Liver (tissue), 9 donors: Measurements from ENCODE around the gene SH3GL1. TPM values are rescaled to one million over a fixed set of nuclear protein-coding genes. Genes with fewer than 3 reads are reported as not detected.

ENCODE experiments used
- DNase-seq: peaks from one replicate; pipeline ENCODE4 v3.0.0-alpha.2; 2017; ENCODE audit warnings: low spot score
- H3K27ac ChIP-seq, 2 donors: one replicate each; pipeline ENCODE4 v1.7.0; 2013; ENCODE audit warnings: inconsistent platforms in 2 of 2, low read length in 2 of 2, control low read depth in 1 of 2, low read depth in 1 of 2, mild to moderate bottlenecking in 1 of 2
- H3K27me3 ChIP-seq, 4 donors: one replicate each; pipeline versions ENCODE4 v1.6.1 to v1.7.0; 2013; ENCODE audit warnings: low read length in 3 of 4, inconsistent platforms in 1 of 4, mild to moderate bottlenecking in 1 of 4, moderate library complexity in 1 of 4; ENCODE audit not compliant: control insufficient read depth in 4 of 4, insufficient read depth in 4 of 4
- H3K36me3 ChIP-seq, 4 donors: one replicate each; pipeline versions ENCODE4 v1.6.1 to v1.7.0; 2013; ENCODE audit warnings: low read length in 3 of 4, mild to moderate bottlenecking in 3 of 4, low read depth in 1 of 4, moderate library complexity in 1 of 4; ENCODE audit not compliant: control insufficient read depth in 4 of 4, insufficient read depth in 3 of 4
- H3K4me1 ChIP-seq, 4 donors: one replicate each; pipeline versions ENCODE4 v1.6.1 to v1.7.0; 2013; ENCODE audit warnings: low read length in 3 of 4, mild to moderate bottlenecking in 3 of 4, moderate library complexity in 1 of 4; ENCODE audit not compliant: control insufficient read depth in 4 of 4, insufficient read depth in 4 of 4
- H3K4me3 ChIP-seq, 3 donors: one replicate each; pipeline versions ENCODE4 v1.6.1 to v1.7.0; 2013; ENCODE audit warnings: low read length in 3 of 3, control low read depth in 1 of 3, low read depth in 1 of 3, mild to moderate bottlenecking in 1 of 3
- H3K9ac ChIP-seq, 2 donors: one replicate each; pipeline ENCODE4 v1.7.0; 2013; ENCODE audit warnings: low read length in 2 of 2, mild to moderate bottlenecking in 2 of 2, moderate library complexity in 2 of 2, control low read depth in 1 of 2, low read depth in 1 of 2
- H3K9me3 ChIP-seq, 4 donors: one replicate each; pipeline versions ENCODE4 v1.6.1 to v1.7.0; 2013; ENCODE audit warnings: low read length in 3 of 4; ENCODE audit not compliant: control insufficient read depth in 4 of 4
- ATF3 ChIP-seq: IDR thresholded peaks from 2 replicates; pipeline ENCODE4 v1.6.1; 2016; ENCODE audit warnings: antibody characterized with exemption
- CTCF ChIP-seq: fragments of 150-350 bp; IDR thresholded peaks from 2 replicates; pipeline ENCODE4 v1.5.1; 2017; ENCODE audit warnings: improper control_type of control experiment, low read depth, low read length; ENCODE audit not compliant: missing input control
- EGR1 ChIP-seq, 2 donors: IDR thresholded peaks; 2 replicates each; pipeline ENCODE4 v1.6.1; 2016 to 2018; ENCODE audit warnings: antibody characterized with exemption in 2 of 2, low read depth in 2 of 2
- FOXA1 ChIP-seq: IDR thresholded peaks from 2 replicates; pipeline ENCODE4 v1.6.1; 2016; ENCODE audit warnings: antibody characterized with exemption
- FOXA2 ChIP-seq: IDR thresholded peaks from 2 replicates; pipeline ENCODE4 v1.6.1; 2016; ENCODE audit warnings: antibody characterized with exemption
- GABPA ChIP-seq, 2 donors: IDR thresholded peaks in 1 of 2; conservative IDR thresholded peaks in 1 of 2; 2 replicates each; pipeline ENCODE4 v1.6.1; 2016; ENCODE audit warnings: antibody characterized with exemption in 2 of 2, mild to moderate bottlenecking in 1 of 2, moderate library complexity in 1 of 2
- HNF4G ChIP-seq: IDR thresholded peaks from 2 replicates; pipeline ENCODE4 v1.6.1; 2016; ENCODE audit warnings: antibody characterized with exemption
- JUND ChIP-seq, 2 donors: IDR thresholded peaks; 2 replicates each; pipeline ENCODE4 v1.6.1; 2016; ENCODE audit warnings: antibody characterized with exemption in 2 of 2
- MAX ChIP-seq: IDR thresholded peaks from 2 replicates; pipeline ENCODE4 v1.6.1; 2016; ENCODE audit warnings: antibody characterized with exemption
- NR2F2 ChIP-seq: IDR thresholded peaks from 2 replicates; pipeline ENCODE4 v1.6.1; 2016; ENCODE audit warnings: antibody characterized with exemption
- RAD21 ChIP-seq, 2 donors: IDR thresholded peaks; 2 replicates each; pipeline ENCODE4 v1.6.1; 2016; ENCODE audit warnings: antibody characterized with exemption in 2 of 2, mild to moderate bottlenecking in 2 of 2
- RXRA ChIP-seq, 2 donors: IDR thresholded peaks; 2 replicates each; pipeline ENCODE4 v1.6.1; 2017 to 2018; ENCODE audit warnings: antibody characterized with exemption in 2 of 2, mild to moderate bottlenecking in 1 of 2
- SP1 ChIP-seq: IDR thresholded peaks from 2 replicates; pipeline ENCODE4 v1.6.1; 2018; ENCODE audit warnings: antibody characterized with exemption, mild to moderate bottlenecking
- TAF1 ChIP-seq: conservative IDR thresholded peaks from 2 replicates; pipeline ENCODE4 v1.6.1; 2016; ENCODE audit warnings: antibody characterized with exemption, mild to moderate bottlenecking
- YY1 ChIP-seq: IDR thresholded peaks from 2 replicates; pipeline ENCODE4 v1.6.1; 2016; ENCODE audit warnings: antibody characterized with exemption, mild to moderate bottlenecking
- WGBS: extraction: QIAGEN DNeasy Blood & Tissue Kit; methylation state at CpG from one replicate; pipeline ENCODE4 v1.1.7; 2013; 5-methylcytosine and 5-hydroxymethylcytosine counted together
- polyA plus RNA-seq, 2 donors: library from polyadenylated mRNA; stranded (reverse) in 1 of 2; unstranded in 1 of 2; fragments of 200-250 nt in 1 of 2; fragments of >200 nt in 1 of 2; fragmentation: Nextera tagmentation in 1 of 2; extraction: Ambion mirVana in 1 of 2; gene quantifications; one replicate each; pipeline versions ENCODE4 v1.2.1 to v1.2.3, GENCODE V29; 2013 to 2015
- total RNA-seq, 2 donors: library from RNA; depleted of rRNA; stranded (reverse); fragments of >200 nt; gene quantifications; one replicate each; pipeline ENCODE4 v1.2.3, GENCODE V29; 2014
- TF ChIP-seq, protein P1 (sequence below): IDR thresholded peaks from 2 replicates; pipeline ENCODE4 v1.6.1; 2016; ENCODE audit warnings: antibody characterized with exemption, mild to moderate bottlenecking
- TF ChIP-seq, protein P2 (sequence below): IDR thresholded peaks from 2 replicates; pipeline ENCODE4 v1.6.1; 2016; ENCODE audit warnings: antibody characterized with exemption
- donor health status: healthy.
- donor health status: healthy.
- donor health status: healthy.
- donor health status: healthy.
- donor health status: healthy.

The SH3GL1 gene
- total and polyA plus RNA-seq, 4 donors = 16.5 to 27.8 (median 18.2) TPM

GRCh38 chr19:4327252-4327876, 73.0 kb downstream of the SH3GL1 start:
- DNase-seq = peak; percentile 86
- no peak overlapping the region for H3K9ac ChIP-seq
- peaks cover 3 to 15% (median 8%) of the 10 kb centered on the region in 4 donors for H3K4me1 ChIP-seq
- H3K9me3 ChIP-seq = no peaks in the 10 kb centered on the region
- H3K27me3 ChIP-seq = no peaks in the 10 kb centered on the region
- WGBS = 44% methylated on average over 30 of the region's 30 CpGs
- peak overlapping the region in 2 of 3 donors; percentile 38 to 47 for H3K4me3 ChIP-seq
- TF ChIP-seq FOXA2 = no peak
- no peak for TF ChIP-seq CTCF
- no peak for TF ChIP-seq ATF3
- TF ChIP-seq SP1 = no peak
- no peak for TF ChIP-seq JUND (IDR thresholded peaks at IDR 0.05)
- TF ChIP-seq RAD21 (IDR thresholded peaks at IDR 0.05) = no peak
- TF ChIP-seq, protein P1, sequence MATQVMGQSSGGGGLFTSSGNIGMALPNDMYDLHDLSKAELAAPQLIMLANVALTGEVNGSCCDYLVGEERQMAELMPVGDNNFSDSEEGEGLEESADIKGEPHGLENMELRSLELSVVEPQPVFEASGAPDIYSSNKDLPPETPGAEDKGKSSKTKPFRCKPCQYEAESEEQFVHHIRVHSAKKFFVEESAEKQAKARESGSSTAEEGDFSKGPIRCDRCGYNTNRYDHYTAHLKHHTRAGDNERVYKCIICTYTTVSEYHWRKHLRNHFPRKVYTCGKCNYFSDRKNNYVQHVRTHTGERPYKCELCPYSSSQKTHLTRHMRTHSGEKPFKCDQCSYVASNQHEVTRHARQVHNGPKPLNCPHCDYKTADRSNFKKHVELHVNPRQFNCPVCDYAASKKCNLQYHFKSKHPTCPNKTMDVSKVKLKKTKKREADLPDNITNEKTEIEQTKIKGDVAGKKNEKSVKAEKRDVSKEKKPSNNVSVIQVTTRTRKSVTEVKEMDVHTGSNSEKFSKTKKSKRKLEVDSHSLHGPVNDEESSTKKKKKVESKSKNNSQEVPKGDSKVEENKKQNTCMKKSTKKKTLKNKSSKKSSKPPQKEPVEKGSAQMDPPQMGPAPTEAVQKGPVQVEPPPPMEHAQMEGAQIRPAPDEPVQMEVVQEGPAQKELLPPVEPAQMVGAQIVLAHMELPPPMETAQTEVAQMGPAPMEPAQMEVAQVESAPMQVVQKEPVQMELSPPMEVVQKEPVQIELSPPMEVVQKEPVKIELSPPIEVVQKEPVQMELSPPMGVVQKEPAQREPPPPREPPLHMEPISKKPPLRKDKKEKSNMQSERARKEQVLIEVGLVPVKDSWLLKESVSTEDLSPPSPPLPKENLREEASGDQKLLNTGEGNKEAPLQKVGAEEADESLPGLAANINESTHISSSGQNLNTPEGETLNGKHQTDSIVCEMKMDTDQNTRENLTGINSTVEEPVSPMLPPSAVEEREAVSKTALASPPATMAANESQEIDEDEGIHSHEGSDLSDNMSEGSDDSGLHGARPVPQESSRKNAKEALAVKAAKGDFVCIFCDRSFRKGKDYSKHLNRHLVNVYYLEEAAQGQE = no peak
- TF ChIP-seq YY1 = no peak
- H3K27ac ChIP-seq = no peak overlapping the region
- H3K36me3 ChIP-seq = peaks cover 0 to 3% (median 1%) of the 10 kb centered on the region in 4 donors

GRCh38 chr19:4326837-4327251, 73.5 kb downstream of the SH3GL1 start:
- Histone ChIP-seq H3K9ac (no peak overlapping the region), H3K9me3 (no peaks in the 10 kb centered on the region), H3K27ac (no peak overlapping the region), H3K36me3 (peaks cover 0 to 2% (median 1%) of the 10 kb centered on the region in 4 donors), H3K27me3 (no peaks in the 10 kb centered on the region), H3K4me3 (no peak overlapping the region), H3K4me1 (peaks cover 3 to 15% (median 8%) of the 10 kb centered on the region in 4 donors)
- 60% methylated on average over 33 of the region's 33 CpGs for WGBS
- no peak for DNase-seq
- TF ChIP-seq EGR1 (IDR thresholded peaks at IDR 0.05; ENCODE audit: low read depth in 2 of 2) = no peak
- no peak for TF ChIP-seq NR2F2
- TF ChIP-seq CTCF = no peak
- TF ChIP-seq MAX = no peak
- no peak for TF ChIP-seq RAD21 (IDR thresholded peaks at IDR 0.05)
- no peak for TF ChIP-seq GABPA (IDR thresholded peaks at IDR 0.05 in 1 of 2, conservative IDR thresholded peaks at IDR 0.05 in 1 of 2)
- TF ChIP-seq YY1 = no peak
- no peak for TF ChIP-seq HNF4G
- TF ChIP-seq RXRA (IDR thresholded peaks at IDR 0.05) = no peak
- TF ChIP-seq, protein P1 = no peak
- no peak for TF ChIP-seq JUND (IDR thresholded peaks at IDR 0.05)
- TF ChIP-seq ATF3 = no peak
- no peak for TF ChIP-seq FOXA1
- TF ChIP-seq TAF1 = no peak
- TF ChIP-seq, protein P2, sequence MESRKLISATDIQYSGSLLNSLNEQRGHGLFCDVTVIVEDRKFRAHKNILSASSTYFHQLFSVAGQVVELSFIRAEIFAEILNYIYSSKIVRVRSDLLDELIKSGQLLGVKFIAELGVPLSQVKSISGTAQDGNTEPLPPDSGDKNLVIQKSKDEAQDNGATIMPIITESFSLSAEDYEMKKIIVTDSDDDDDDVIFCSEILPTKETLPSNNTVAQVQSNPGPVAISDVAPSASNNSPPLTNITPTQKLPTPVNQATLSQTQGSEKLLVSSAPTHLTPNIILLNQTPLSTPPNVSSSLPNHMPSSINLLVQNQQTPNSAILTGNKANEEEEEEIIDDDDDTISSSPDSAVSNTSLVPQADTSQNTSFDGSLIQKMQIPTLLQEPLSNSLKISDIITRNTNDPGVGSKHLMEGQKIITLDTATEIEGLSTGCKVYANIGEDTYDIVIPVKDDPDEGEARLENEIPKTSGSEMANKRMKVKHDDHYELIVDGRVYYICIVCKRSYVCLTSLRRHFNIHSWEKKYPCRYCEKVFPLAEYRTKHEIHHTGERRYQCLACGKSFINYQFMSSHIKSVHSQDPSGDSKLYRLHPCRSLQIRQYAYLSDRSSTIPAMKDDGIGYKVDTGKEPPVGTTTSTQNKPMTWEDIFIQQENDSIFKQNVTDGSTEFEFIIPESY = no peak
- TF ChIP-seq SP1 = no peak
